BE2C (cell line): Measurements from ENCODE around the gene GPC6.

Experiments used
- DNase-seq: peaks from one replicate; pipeline ENCODE4 v3.0.0-alpha.2; 2020
- H3K27me3 ChIP-seq: fragments of 250-450 bp; sonication (Bioruptor Pico); 2 replicates; pipeline ENCODE4 v1.5.1; 2020; ENCODE audit warnings: mild to moderate bottlenecking
- H3K36me3 ChIP-seq: fragments of 250-450 bp; sonication (Bioruptor Pico); 2 replicates; pipeline ENCODE4 v1.5.1; 2020; ENCODE audit warnings: mild to moderate bottlenecking
- H3K4me1 ChIP-seq: fragments of 250-450 bp; sonication (Bioruptor Pico); 2 replicates; pipeline ENCODE4 v1.5.1; 2020
- H3K4me3 ChIP-seq: 2 replicates; pipeline ENCODE4 v1.5.1; 2011; ENCODE audit warnings: low read depth, low read length
- H3K9me3 ChIP-seq: fragments of 250-450 bp; sonication (Bioruptor Pico); 2 replicates; pipeline ENCODE4 v1.5.1; 2020
- CTCF ChIP-seq: IDR thresholded peaks from 2 replicates; pipeline ENCODE4 v1.5.1; 2012; ENCODE audit warnings: mild to moderate bottlenecking, low read depth, low read length

Gene GPC6

GRCh38 chr13:93730780-93731179 lies 504.2 kb downstream of the GPC6 start:
- no peak for TF ChIP-seq CTCF
- DNase-seq: no peak
- Histone ChIP-seq H3K36me3 (no peaks in the 10 kb centered on the region), H3K4me3 (no peak overlapping the region), H3K27me3 (no peaks in the 10 kb centered on the region), H3K4me1 (peaks cover 5% of the 10 kb centered on the region; the same call in 1 of the 2 replicates), H3K9me3 (no peaks in the 10 kb centered on the region)

- Histone ChIP-seq H3K4me1 (peaks cover 5% of the 10 kb centered on the region; the same call in 1 of the 2 replicates), H3K4me3 (no peak overlapping the region), H3K27me3 (no peaks in the 10 kb centered on the region), H3K9me3 (no peaks in the 10 kb centered on the region), H3K36me3 (no peaks in the 10 kb centered on the region)
- TF ChIP-seq CTCF: no peak
- no peak for DNase-seq
These were observed 505.6 kb downstream of the GPC6 start for GRCh38 chr13:93732186-93732585.

- H3K9me3 ChIP-seq: no peaks in the 10 kb centered on the region
- DNase-seq: no peak
- no peak for TF ChIP-seq CTCF
These were observed 509.5 kb downstream of the GPC6 start for GRCh38 chr13:93736081-93736480.

GRCh38 chr13:93736909-93737308 lies 510.3 kb downstream of the GPC6 start:
- DNase-seq: no peak
- Histone ChIP-seq H3K4me3 (no peak overlapping the region), H3K4me1 (peaks cover 6% of the 10 kb centered on the region; the same call in 1 of the 2 replicates), H3K9me3 (no peaks in the 10 kb centered on the region), H3K27me3 (no peaks in the 10 kb centered on the region), H3K36me3 (no peaks in the 10 kb centered on the region)
- no peak for TF ChIP-seq CTCF

More at GRCh38 chr13:93736081-93736480, 509.5 kb downstream of the GPC6 start:
- Histone ChIP-seq H3K27me3 (no peaks in the 10 kb centered on the region), H3K4me3 (no peak overlapping the region), H3K4me1 (peaks cover 6% of the 10 kb centered on the region; the same call in 1 of the 2 replicates), H3K36me3 (no peaks in the 10 kb centered on the region)

- Histone ChIP-seq H3K4me3 (no peak overlapping the region), H3K9me3 (no peaks in the 10 kb centered on the region), H3K27me3 (no peaks in the 10 kb centered on the region), H3K36me3 (no peaks in the 10 kb centered on the region), H3K4me1 (peaks cover 6% of the 10 kb centered on the region; the same call in 1 of the 2 replicates)
- DNase-seq: no peak
- no peak for TF ChIP-seq CTCF
These were observed 513.7 kb downstream of the GPC6 start for GRCh38 chr13:93740334-93740733.

- no peaks in the 10 kb centered on the region for H3K27me3 ChIP-seq
- H3K4me1 ChIP-seq: peaks cover 6% of the 10 kb centered on the region; the same call in 1 of the 2 replicates
- no peak overlapping the region for H3K4me3 ChIP-seq
- H3K9me3 ChIP-seq: no peaks in the 10 kb centered on the region
- H3K36me3 ChIP-seq: no peaks in the 10 kb centered on the region
- DNase-seq: no peak
- TF ChIP-seq CTCF: no peak
These were observed 517.4 kb downstream of the GPC6 start for GRCh38 chr13:93744033-93744432.
